ENCODE data around the gene SMYD3.
"Not testable (repeated sequence)": the region's sequence is repeated elsewhere in the genome, so short reads cannot be mapped to it uniquely, and the experiment has no call there.

SMYD3 gene

DNA sequence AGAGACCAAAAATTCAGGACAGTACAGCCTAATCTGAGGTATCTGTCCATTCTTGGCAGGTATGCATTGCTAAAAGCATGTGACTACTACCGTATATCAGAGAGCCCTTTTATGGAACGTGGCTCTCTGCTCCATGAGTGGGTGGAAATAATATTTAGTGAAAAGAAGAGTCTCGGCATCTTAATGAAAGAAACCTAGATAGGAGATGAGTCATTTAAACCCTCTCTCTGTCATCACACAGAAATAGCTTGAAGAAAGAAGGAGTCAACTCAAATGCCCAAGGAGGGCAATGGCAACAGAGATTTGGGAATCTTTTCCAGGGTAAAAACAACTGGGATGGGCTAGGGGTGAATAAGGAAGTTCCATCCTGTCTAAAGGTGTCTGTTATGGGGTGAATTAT is 528.2 kb downstream of the SMYD3 start:
- TF ChIP-seq, protein P1, sequence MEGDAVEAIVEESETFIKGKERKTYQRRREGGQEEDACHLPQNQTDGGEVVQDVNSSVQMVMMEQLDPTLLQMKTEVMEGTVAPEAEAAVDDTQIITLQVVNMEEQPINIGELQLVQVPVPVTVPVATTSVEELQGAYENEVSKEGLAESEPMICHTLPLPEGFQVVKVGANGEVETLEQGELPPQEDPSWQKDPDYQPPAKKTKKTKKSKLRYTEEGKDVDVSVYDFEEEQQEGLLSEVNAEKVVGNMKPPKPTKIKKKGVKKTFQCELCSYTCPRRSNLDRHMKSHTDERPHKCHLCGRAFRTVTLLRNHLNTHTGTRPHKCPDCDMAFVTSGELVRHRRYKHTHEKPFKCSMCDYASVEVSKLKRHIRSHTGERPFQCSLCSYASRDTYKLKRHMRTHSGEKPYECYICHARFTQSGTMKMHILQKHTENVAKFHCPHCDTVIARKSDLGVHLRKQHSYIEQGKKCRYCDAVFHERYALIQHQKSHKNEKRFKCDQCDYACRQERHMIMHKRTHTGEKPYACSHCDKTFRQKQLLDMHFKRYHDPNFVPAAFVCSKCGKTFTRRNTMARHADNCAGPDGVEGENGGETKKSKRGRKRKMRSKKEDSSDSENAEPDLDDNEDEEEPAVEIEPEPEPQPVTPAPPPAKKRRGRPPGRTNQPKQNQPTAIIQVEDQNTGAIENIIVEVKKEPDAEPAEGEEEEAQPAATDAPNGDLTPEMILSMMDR (IDR thresholded peaks at IDR 0.05; ENCODE audit: control insufficient read depth, insufficient read depth, low read depth, low read length, missing control alignments): no peak
- DNase-seq (ENCODE audit: low read depth): no peak
- no peak overlapping the region for H3K4me3 ChIP-seq (ENCODE audit: control insufficient read depth, low read depth, low read length)

DNA sequence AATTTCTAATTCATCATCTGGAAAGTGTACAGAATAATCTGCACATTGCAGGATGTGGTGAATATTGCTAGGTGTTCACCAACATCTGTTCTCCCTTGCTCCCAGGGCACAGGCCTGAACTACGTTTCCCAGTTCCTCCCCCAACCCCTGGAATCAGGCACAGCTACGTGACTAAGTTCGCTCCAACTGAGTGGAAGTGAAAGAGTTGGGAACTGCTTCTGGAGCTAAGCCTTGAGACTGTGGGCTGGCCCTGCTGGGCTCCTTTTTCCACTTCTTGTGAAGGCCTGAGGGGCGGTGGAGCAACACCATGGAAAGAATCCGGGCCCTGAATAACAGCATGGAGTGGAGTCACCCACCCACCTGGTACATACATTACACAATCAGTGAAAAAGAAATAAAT is 534.6 kb downstream of the SMYD3 start:
- DNase-seq (ENCODE audit: low read depth): no peak
- H3K4me3 ChIP-seq (ENCODE audit: control insufficient read depth, low read depth, low read length): no peak overlapping the region
- TF ChIP-seq, protein P1 (IDR thresholded peaks at IDR 0.05; ENCODE audit: control insufficient read depth, insufficient read depth, low read depth, low read length, missing control alignments): no peak

DNA sequence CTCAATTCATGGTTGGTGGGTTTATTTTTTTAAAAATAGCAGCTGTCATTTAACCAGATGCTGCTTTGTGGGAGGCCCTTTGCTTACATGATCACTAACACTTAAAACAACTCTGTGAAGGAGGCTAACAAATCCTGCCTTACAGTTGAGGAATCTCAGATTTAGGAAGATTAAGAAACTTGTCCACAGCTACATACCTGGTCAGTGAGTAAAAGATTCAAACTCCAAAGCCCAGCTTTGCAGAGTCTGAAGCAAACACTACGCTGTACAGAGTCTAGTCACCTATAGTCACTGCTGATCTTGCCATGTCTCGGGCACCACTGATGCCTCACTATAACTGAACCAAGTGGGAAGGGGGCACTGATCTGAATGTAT is 535.4 kb downstream of the SMYD3 start:
- no peak overlapping the region for H3K4me3 ChIP-seq (ENCODE audit: control insufficient read depth, low read depth, low read length)
- DNase-seq (ENCODE audit: low read depth): no peak
- TF ChIP-seq, protein P1 (IDR thresholded peaks at IDR 0.05; ENCODE audit: control insufficient read depth, insufficient read depth, low read depth, low read length, missing control alignments): no peak

DNA sequence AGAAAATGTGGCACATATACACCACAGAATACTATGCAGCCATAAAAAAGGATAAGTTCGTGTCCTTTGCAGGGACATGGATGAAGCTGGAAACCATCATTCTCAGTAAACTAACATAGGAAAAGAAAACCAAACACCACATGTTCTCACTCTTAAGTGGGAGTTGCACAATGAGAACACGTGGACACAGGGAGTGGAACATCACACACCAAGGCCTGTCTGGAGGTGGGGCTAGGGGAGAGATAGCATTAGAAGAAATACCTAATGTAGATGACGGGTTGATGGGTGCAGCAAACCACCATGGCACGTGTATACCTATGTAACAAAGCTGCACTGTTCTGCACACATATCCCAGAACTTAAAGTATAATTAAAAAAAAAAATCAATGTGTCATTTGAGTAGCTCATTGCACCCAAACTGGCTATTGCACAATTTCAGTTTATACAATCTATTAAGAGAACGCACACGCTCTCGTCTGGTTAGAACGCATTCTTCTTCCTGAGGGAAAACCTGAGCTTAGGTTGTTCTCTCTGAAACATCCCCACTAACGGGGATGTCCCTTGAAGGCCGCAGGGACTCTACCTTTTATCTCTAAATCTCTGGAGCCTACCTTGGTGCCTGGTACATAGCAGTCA is 535.9 kb downstream of the SMYD3 start:
- not testable (repeated sequence) for H3K4me3 ChIP-seq (ENCODE audit: control insufficient read depth, low read depth, low read length)

DNA sequence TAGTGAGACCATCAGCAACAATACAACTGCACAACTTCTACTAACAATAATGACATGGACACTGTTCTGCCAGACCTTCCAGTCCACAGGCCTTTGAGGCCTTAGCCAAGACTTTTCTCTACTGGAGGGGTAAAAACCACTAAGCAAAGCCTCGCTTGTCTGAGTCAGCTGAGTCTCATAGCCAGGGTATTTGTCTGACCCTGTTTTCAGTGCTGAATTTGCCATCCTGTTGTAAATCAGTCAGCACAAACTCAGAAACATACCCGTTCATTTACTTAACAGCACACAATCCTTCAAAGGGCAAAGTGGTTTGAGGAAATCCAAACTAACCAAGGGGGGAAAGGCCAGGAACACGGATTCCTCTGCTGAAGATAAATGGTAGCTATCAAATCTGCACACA is 537.8 kb downstream of the SMYD3 start:
- DNase-seq (ENCODE audit: low read depth): peak; percentile 95
- no peak overlapping the region for H3K4me3 ChIP-seq (ENCODE audit: control insufficient read depth, low read depth, low read length)
- TF ChIP-seq, protein P1 (IDR thresholded peaks at IDR 0.05; ENCODE audit: control insufficient read depth, insufficient read depth, low read depth, low read length, missing control alignments): no peak

More for the DNA sequence above, 535.9 kb downstream of the SMYD3 start:
- DNase-seq (ENCODE audit: low read depth): not testable (repeated sequence)

DNA sequence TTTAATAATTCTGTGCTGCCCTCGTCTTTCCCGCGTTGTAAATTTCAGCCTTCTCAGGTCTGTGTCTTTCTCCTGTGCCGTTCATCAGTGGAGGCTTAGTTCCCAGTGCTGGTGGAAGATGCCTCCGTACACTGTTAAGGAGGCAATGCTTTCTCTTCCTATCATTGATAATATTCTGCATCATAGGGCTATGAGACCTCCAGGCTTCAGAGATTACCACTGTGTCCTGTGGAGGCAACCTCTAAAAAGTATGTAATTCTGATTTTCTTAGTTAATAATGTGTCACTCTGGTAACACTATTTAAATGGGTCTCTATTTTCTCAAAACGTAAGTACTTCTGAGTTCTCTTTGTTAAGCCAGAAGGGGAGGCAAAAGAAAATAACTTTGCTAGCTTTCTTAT is 538.3 kb downstream of the SMYD3 start:
- TF ChIP-seq, protein P1 (IDR thresholded peaks at IDR 0.05; ENCODE audit: control insufficient read depth, insufficient read depth, low read depth, low read length, missing control alignments): no peak
- DNase-seq (ENCODE audit: low read depth): no peak
- H3K4me3 ChIP-seq (ENCODE audit: control insufficient read depth, low read depth, low read length): no peak overlapping the region

DNA sequence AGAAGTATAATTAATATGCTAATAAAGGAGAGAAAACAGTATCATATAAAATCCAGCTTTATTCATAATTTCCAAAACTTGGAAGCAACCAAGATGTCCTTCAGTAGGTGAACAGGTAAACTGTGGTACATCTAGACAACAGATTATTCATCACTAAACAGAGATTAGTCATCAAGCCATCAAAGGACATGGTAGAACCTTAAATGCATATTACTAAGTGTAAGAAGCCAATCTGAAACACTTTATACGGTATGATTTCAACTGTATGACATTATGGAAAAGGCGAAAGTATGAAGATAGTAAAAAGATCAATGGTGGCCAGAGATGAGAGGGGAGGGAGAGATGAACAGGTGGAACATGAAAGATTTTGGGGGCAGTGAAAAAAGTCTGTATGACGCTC is 541.7 kb downstream of the SMYD3 start:
- TF ChIP-seq, protein P1 (IDR thresholded peaks at IDR 0.05; ENCODE audit: control insufficient read depth, insufficient read depth, low read depth, low read length, missing control alignments): no peak
- H3K4me3 ChIP-seq (ENCODE audit: control insufficient read depth, low read depth, low read length): no peak overlapping the region
- no peak for DNase-seq (ENCODE audit: low read depth)
